ENCODE results near the gene NUP160. TPM values are rescaled to one million over a fixed set of nuclear protein-coding genes. Genes with fewer than 3 reads are reported as not detected.

NUP160 gene
- total RNA-seq, 4 donors from 2014 or later = 21.8 to 40.2 (median 30.7) TPM

DNA sequence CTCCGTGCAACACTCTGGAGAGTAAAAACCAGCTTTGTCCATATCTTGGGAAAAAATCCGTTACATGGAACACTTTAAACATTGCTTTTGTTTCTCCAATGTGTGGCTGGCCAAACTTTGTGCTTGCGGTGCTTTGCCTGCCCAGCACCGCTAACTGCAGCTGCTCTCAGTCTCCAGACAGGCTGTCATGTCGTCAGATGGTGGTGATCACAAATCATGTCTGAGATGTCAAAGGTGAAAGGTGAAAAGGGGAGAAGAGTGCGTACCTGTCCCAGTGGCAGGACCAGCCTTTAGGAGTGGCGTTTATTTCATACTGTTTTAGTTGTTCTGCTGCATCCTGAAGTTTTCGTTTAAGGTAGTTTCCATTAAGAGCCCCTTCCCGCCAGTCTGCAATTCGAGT is 115.9 kb downstream of the NUP160 start:
- DNase-seq (ENCODE audit: low spot score) = no peak
- TF ChIP-seq, protein P1, sequence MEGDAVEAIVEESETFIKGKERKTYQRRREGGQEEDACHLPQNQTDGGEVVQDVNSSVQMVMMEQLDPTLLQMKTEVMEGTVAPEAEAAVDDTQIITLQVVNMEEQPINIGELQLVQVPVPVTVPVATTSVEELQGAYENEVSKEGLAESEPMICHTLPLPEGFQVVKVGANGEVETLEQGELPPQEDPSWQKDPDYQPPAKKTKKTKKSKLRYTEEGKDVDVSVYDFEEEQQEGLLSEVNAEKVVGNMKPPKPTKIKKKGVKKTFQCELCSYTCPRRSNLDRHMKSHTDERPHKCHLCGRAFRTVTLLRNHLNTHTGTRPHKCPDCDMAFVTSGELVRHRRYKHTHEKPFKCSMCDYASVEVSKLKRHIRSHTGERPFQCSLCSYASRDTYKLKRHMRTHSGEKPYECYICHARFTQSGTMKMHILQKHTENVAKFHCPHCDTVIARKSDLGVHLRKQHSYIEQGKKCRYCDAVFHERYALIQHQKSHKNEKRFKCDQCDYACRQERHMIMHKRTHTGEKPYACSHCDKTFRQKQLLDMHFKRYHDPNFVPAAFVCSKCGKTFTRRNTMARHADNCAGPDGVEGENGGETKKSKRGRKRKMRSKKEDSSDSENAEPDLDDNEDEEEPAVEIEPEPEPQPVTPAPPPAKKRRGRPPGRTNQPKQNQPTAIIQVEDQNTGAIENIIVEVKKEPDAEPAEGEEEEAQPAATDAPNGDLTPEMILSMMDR (IDR thresholded peaks at IDR 0.05) = no peak
- no peak for ATAC-seq (ENCODE audit: low FRiP score)

DNA sequence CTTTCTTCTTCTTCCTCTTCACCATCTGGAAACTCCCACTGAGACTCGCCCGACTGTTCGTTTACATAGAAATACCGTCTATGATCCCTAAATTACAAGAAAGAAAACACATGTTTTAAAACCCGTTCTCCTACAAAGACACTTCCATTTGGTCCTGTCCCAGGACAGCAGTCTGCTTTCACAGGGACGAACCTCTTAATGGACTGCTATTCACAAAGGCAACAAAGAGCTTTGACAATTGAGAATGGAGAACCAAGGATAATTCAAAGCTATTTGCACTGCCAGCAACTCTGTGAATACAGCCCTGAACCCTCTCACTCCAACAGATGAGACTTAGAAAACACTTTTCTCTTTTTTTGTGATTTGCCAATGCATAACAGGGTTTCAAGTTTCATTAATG is 116.7 kb downstream of the NUP160 start:
- ATAC-seq (ENCODE audit: low FRiP score) = no peak
- no peak for DNase-seq (ENCODE audit: low spot score)
- TF ChIP-seq, protein P1 (IDR thresholded peaks at IDR 0.05) = no peak

Small RNA genes within 50 kb of the gene (small RNA-seq; reads per million reads assigned to genes)
- not detected for gene AC021443.1
- not detected for gene RF00019
- not detected for gene RNA5SP340

Other genes starting within 250 kb of the NUP160 start
- 10 to 100 TPM; 38.6 to 68.9 (median 55.6) TPM for gene MTCH2, start 205.8 kb downstream of the NUP160 start, total RNA-seq
- gene AGBL2, start 133.0 kb downstream of the NUP160 start, total RNA-seq = 1 to 10 TPM in 2 of 4 donors, not detected in 2; 1.7 to 1.9 TPM
- 100 to 1,000 TPM in 2 of 4 donors, 10 to 100 TPM in 2; 86.4 to 195 (median 137) TPM for gene FNBP4, start 81.0 kb downstream of the NUP160 start, total RNA-seq
- 10 to 100 TPM in 3 of 4 donors, 1 to 10 TPM in 1; 9.8 to 17.8 (median 14.2) TPM for gene PTPRJ, start 132.2 kb upstream of the NUP160 start, total RNA-seq

Data from omental fat pad (tissue), 4 donors.